ENCODE data around the gene OSBPL10. TPM values are rescaled to one million over a fixed set of nuclear protein-coding genes. Genes with fewer than 3 reads are reported as not detected.

Gene OSBPL10
- total RNA-seq, 1 donor = 7.6 TPM

- Histone ChIP-seq H3K4me3 (ENCODE audit: low read length) (no peak overlapping the region), H3K9me3 (ENCODE audit: low read depth, low read length) (no peaks in the 10 kb centered on the region), H3K27me3 (ENCODE audit: insufficient read depth, low read length) (no peaks in the 10 kb centered on the region), H3K4me1 (ENCODE audit: insufficient read depth, low read length) (no peaks in the 10 kb centered on the region)
These were observed 367.4 kb downstream of the OSBPL10 start for GRCh38 chr3:31613654-31614053.

GRCh38 chr3:31613177-31613576, 367.9 kb downstream of the OSBPL10 start:
- Histone ChIP-seq H3K27me3 (ENCODE audit: insufficient read depth, low read length) (no peaks in the 10 kb centered on the region), H3K4me3 (ENCODE audit: low read length) (no peak overlapping the region), H3K9me3 (ENCODE audit: low read depth, low read length) (no peaks in the 10 kb centered on the region), H3K4me1 (ENCODE audit: insufficient read depth, low read length) (no peaks in the 10 kb centered on the region)

Other genes starting within 250 kb of the OSBPL10 start
- 0.52 TPM for gene ZNF860, start 488 bp upstream of the OSBPL10 start, total RNA-seq
- gene GPD1L, start 125.4 kb upstream of the OSBPL10 start, total RNA-seq = 16.8 TPM